Type B pancreatic cell (in vitro differentiated cells): ENCODE data around the gene RCBTB2. TPM values are rescaled to one million over a fixed set of nuclear protein-coding genes. Genes with fewer than 3 reads are reported as not detected.

Source experiments
- DNase-seq: peaks from one replicate; pipeline ENCODE4 v3.0.0; 2021; ENCODE audit warnings: mixed read lengths; ENCODE audit not compliant: unreplicated experiment; ENCODE audit errors: extremely low spot score
- H3K27ac Mint-ChIP-seq: 2 replicates; pipeline ENCODE4 v1.8.0; 2021; ENCODE audit warnings: mild to moderate bottlenecking, mixed read lengths
- H3K27me3 Mint-ChIP-seq: 2 replicates; pipeline ENCODE4 v1.8.0; 2021; ENCODE audit warnings: mixed read lengths
- H3K36me3 Mint-ChIP-seq: 2 replicates; pipeline ENCODE4 v1.8.0; 2021; ENCODE audit warnings: mixed read lengths
- H3K4me1 Mint-ChIP-seq: one replicate; pipeline ENCODE4 v1.8.0; 2021; ENCODE audit warnings: mixed read lengths; ENCODE audit not compliant: unreplicated experiment
- H3K4me3 Mint-ChIP-seq: 2 replicates; pipeline ENCODE4 v1.8.0; 2021; ENCODE audit warnings: mild to moderate bottlenecking, mixed read lengths
- H3K9me3 Mint-ChIP-seq: 2 replicates; pipeline ENCODE4 v1.8.0; 2021; ENCODE audit warnings: mixed read lengths
- CTCF ChIP-seq: fragments of 200-600 bp; sonication (generic); conservative IDR thresholded peaks from 2 replicates; pipeline ENCODE4 v1.5.0; 2021; ENCODE audit warnings: antibody characterized with exemption, mild to moderate bottlenecking
- total RNA-seq: library from RNA; stranded (reverse); gene quantifications from 2 replicates; pipeline ENCODE4 v1.2.1, GENCODE V29; 2021; ENCODE audit warnings: low replicate concordance

Gene RCBTB2
- total RNA-seq, 1 donor from 2014 or later: 21.5 TPM

GRCh38 chr13:48518083-48518482, 14.8 kb downstream of the RCBTB2 start:
- no peaks in the 10 kb centered on the region for H3K4me1 Mint-ChIP-seq
- H3K36me3 Mint-ChIP-seq: peaks cover 4% of the 10 kb centered on the region
- H3K27me3 Mint-ChIP-seq: no peaks in the 10 kb centered on the region
- no peak overlapping the region for H3K27ac Mint-ChIP-seq
- no peak overlapping the region for H3K4me3 Mint-ChIP-seq
- no peaks in the 10 kb centered on the region for H3K9me3 Mint-ChIP-seq
- TF ChIP-seq CTCF: no peak
- DNase-seq: no peak

GRCh38 chr13:48515732-48516131, 17.1 kb downstream of the RCBTB2 start:
- Mint-ChIP-seq H3K9me3 (no peaks in the 10 kb centered on the region), H3K27me3 (no peaks in the 10 kb centered on the region), H3K4me3 (no peak overlapping the region), H3K27ac (no peak overlapping the region), H3K4me1 (no peaks in the 10 kb centered on the region), H3K36me3 (peaks cover 4% of the 10 kb centered on the region)
- no peak for DNase-seq
- TF ChIP-seq CTCF: no peak

- Mint-ChIP-seq H3K27ac (no peak overlapping the region), H3K36me3 (peaks cover 4% of the 10 kb centered on the region), H3K27me3 (no peaks in the 10 kb centered on the region), H3K4me3 (no peak overlapping the region), H3K9me3 (no peaks in the 10 kb centered on the region), H3K4me1 (no peaks in the 10 kb centered on the region)
- no peak for TF ChIP-seq CTCF
- DNase-seq: no peak
Observed at GRCh38 chr13:48514793-48515192, 18.1 kb downstream of the RCBTB2 start.

- no peak for TF ChIP-seq CTCF
- DNase-seq: no peak
- H3K4me1 Mint-ChIP-seq: no peaks in the 10 kb centered on the region
- no peaks in the 10 kb centered on the region for H3K27me3 Mint-ChIP-seq
- H3K4me3 Mint-ChIP-seq: no peak overlapping the region
- peaks cover 4% of the 10 kb centered on the region for H3K36me3 Mint-ChIP-seq
- no peak overlapping the region for H3K27ac Mint-ChIP-seq
- H3K9me3 Mint-ChIP-seq: no peaks in the 10 kb centered on the region
Observed at GRCh38 chr13:48511621-48512230, 21.2 kb downstream of the RCBTB2 start.

- no peak for DNase-seq
- Mint-ChIP-seq H3K36me3 (peaks cover 4% of the 10 kb centered on the region), H3K27me3 (no peaks in the 10 kb centered on the region), H3K27ac (no peak overlapping the region), H3K4me3 (no peak overlapping the region), H3K4me1 (peaks cover 3% of the 10 kb centered on the region), H3K9me3 (no peaks in the 10 kb centered on the region)
- TF ChIP-seq CTCF: no peak
Observed at GRCh38 chr13:48510698-48511097, 22.2 kb downstream of the RCBTB2 start.

- H3K27me3 Mint-ChIP-seq: no peaks in the 10 kb centered on the region
- H3K4me1 Mint-ChIP-seq: peaks cover 3% of the 10 kb centered on the region
Observed at GRCh38 chr13:48508011-48508410, 24.9 kb downstream of the RCBTB2 start.

More at GRCh38 chr13:48508011-48508410, 24.9 kb downstream of the RCBTB2 start:
- TF ChIP-seq CTCF: no peak
- Mint-ChIP-seq H3K27ac (no peak overlapping the region), H3K9me3 (no peaks in the 10 kb centered on the region), H3K4me3 (no peak overlapping the region), H3K36me3 (peaks cover 7% of the 10 kb centered on the region)
- DNase-seq: no peak
